ENCODE results near the gene RIT1. TPM values are rescaled to one million over a fixed set of nuclear protein-coding genes. Genes with fewer than 3 reads are reported as not detected.
A peak's percentile ranks its signal among the peaks of the same experiment; 100 is the strongest.

RIT1 gene
- total RNA-seq, 2 experiments from 2014 or later = 15.9 to 21.0 TPM

GRCh38 chr1:155889566-155889965 lies 21.6 kb downstream of the RIT1 start:
- Histone ChIP-seq H3K4me3 (ENCODE audit: low read depth, low read length, poor library complexity, severe bottlenecking) (no peak overlapping the region), H3K36me3 (ENCODE audit: insufficient read depth, low read length) (peaks cover 30% of the 10 kb centered on the region), H3K9me2 (ENCODE audit: insufficient read depth, low read length) (no peaks in the 10 kb centered on the region), H3K9me3 (ENCODE audit: low read length) (no peaks in the 10 kb centered on the region), H2AFZ (ENCODE audit: low read length) (no peak overlapping the region), H3K27ac (ENCODE audit: low read depth, low read length, poor library complexity, severe bottlenecking) (no peak overlapping the region), H4K20me1 (ENCODE audit: insufficient read depth, low read length) (no peaks in the 10 kb centered on the region), H3K79me2 (ENCODE audit: insufficient read depth, low read depth, low read length) (peaks cover 13% of the 10 kb centered on the region; the same call in 1 of the 2 replicates), H3K4me1 (ENCODE audit: insufficient read depth, low read length, poor library complexity, severe bottlenecking) (peaks cover 53% of the 10 kb centered on the region), H3K4me2 (ENCODE audit: low read length) (no peak overlapping the region)
- no TSS peak for BruUV-seq (replicated peaks)
- TF ChIP-seq EZH2phosphoT487 (IDR thresholded peaks at IDR 0.05; ENCODE audit: borderline replicate concordance, low read depth, low read length) = no peak
- TF ChIP-seq, protein P1, sequence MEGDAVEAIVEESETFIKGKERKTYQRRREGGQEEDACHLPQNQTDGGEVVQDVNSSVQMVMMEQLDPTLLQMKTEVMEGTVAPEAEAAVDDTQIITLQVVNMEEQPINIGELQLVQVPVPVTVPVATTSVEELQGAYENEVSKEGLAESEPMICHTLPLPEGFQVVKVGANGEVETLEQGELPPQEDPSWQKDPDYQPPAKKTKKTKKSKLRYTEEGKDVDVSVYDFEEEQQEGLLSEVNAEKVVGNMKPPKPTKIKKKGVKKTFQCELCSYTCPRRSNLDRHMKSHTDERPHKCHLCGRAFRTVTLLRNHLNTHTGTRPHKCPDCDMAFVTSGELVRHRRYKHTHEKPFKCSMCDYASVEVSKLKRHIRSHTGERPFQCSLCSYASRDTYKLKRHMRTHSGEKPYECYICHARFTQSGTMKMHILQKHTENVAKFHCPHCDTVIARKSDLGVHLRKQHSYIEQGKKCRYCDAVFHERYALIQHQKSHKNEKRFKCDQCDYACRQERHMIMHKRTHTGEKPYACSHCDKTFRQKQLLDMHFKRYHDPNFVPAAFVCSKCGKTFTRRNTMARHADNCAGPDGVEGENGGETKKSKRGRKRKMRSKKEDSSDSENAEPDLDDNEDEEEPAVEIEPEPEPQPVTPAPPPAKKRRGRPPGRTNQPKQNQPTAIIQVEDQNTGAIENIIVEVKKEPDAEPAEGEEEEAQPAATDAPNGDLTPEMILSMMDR (conservative IDR thresholded peaks at IDR 0.05; ENCODE audit: low read length) = no peak
- no peak for DNase-seq (ENCODE audit: low spot score)
- POLR2A ChIA-PET = interaction anchor here (0.7 to 1.1 kb wide), 3 partner anchors 9 to 27 kb away, joined by 3 to 6 read pairs (median 3); no protein-coding TSS in a partner anchor
- intact Hi-C loops (cut with micrococcal nuclease; ENCODE audit: unreplicated experiment) = no loop called here
- CTCF ChIA-PET (ENCODE audit: unreplicated experiment) = no interaction called here

- no peak overlapping the region for H3K4me2 ChIP-seq (ENCODE audit: low read length)
- CTCF ChIA-PET (ENCODE audit: unreplicated experiment) = no interaction called here
These were observed 22.7 kb downstream of the RIT1 start for GRCh38 chr1:155888481-155888880.

DNA sequence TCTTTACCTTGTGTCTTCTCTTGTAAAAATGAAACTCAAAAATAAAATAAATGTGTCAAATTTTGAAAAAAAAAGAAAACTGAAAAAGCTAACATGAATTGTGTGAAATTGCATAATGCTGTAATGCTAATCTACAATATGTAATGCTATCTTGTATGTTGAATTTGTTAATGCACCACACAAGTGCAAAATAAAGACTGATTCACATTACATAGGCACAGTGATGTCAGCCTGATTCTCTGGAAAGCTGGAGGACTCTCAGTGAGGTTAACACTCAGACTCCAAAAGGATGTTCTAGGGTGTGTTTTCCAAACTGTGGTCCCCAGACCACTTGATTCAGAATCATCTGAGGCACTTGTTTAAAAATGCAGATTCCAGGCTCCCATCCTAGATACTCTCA lies 26.2 kb downstream of the RIT1 start:
- Histone ChIP-seq H3K4me1 (ENCODE audit: insufficient read depth, low read length, poor library complexity, severe bottlenecking) (peaks cover 82% of the 10 kb centered on the region), H3K9me3 (ENCODE audit: low read length) (no peaks in the 10 kb centered on the region), H3K9me2 (ENCODE audit: insufficient read depth, low read length) (no peaks in the 10 kb centered on the region), H3K79me2 (ENCODE audit: insufficient read depth, low read depth, low read length) (peaks cover 37% of the 10 kb centered on the region; the same call in 1 of the 2 replicates), H2AFZ (ENCODE audit: low read length) (no peak overlapping the region), H3K27ac (ENCODE audit: low read depth, low read length, poor library complexity, severe bottlenecking) (peak overlapping the region; percentile 96), H3K36me3 (ENCODE audit: insufficient read depth, low read length) (peaks cover 53% of the 10 kb centered on the region), H3K4me3 (ENCODE audit: low read depth, low read length, poor library complexity, severe bottlenecking) (peak overlapping the region; percentile 53), H4K20me1 (ENCODE audit: insufficient read depth, low read length) (no peaks in the 10 kb centered on the region), H3K4me2 (ENCODE audit: low read length) (peak overlapping the region; percentile 82)
- ChIA-PET POLR2A (interaction anchor here (0.5 to 4.9 kb wide), 8 partner anchors 12 to 68 kb away, joined by 3 to 39 read pairs (median 5); partner anchors contain the start of genes GON4L, KHDC4 and SYT11), CTCF (ENCODE audit: unreplicated experiment) (no interaction called here)
- DNase-seq (ENCODE audit: low spot score) = no peak
- no TSS peak for BruUV-seq (replicated peaks)
- TF ChIP-seq, protein P1 (conservative IDR thresholded peaks at IDR 0.05; ENCODE audit: low read length) = no peak
- TF ChIP-seq EZH2phosphoT487 (IDR thresholded peaks at IDR 0.05; ENCODE audit: borderline replicate concordance, low read depth, low read length) = no peak
- intact Hi-C loops (cut with micrococcal nuclease; ENCODE audit: unreplicated experiment) = no loop called here

More at GRCh38 chr1:155888481-155888880, 22.7 kb downstream of the RIT1 start:
- H2AFZ ChIP-seq (ENCODE audit: low read length) = no peak overlapping the region
- no peaks in the 10 kb centered on the region for H4K20me1 ChIP-seq (ENCODE audit: insufficient read depth, low read length)
- BruUV-seq (replicated peaks) = no TSS peak
- no peak overlapping the region for H3K4me3 ChIP-seq (ENCODE audit: low read depth, low read length, poor library complexity, severe bottlenecking)
- peaks cover 57% of the 10 kb centered on the region for H3K4me1 ChIP-seq (ENCODE audit: insufficient read depth, low read length, poor library complexity, severe bottlenecking)
- H3K9me2 ChIP-seq (ENCODE audit: insufficient read depth, low read length) = no peaks in the 10 kb centered on the region
- H3K79me2 ChIP-seq (ENCODE audit: insufficient read depth, low read depth, low read length) = peaks cover 18% of the 10 kb centered on the region; the same call in 1 of the 2 replicates
- intact Hi-C loops (cut with micrococcal nuclease; ENCODE audit: unreplicated experiment) = no loop called here
- no peak overlapping the region for H3K27ac ChIP-seq (ENCODE audit: low read depth, low read length, poor library complexity, severe bottlenecking)
- TF ChIP-seq EZH2phosphoT487 (IDR thresholded peaks at IDR 0.05; ENCODE audit: borderline replicate concordance, low read depth, low read length) = no peak
- TF ChIP-seq, protein P1 (conservative IDR thresholded peaks at IDR 0.05; ENCODE audit: low read length) = no peak
- no peaks in the 10 kb centered on the region for H3K9me3 ChIP-seq (ENCODE audit: low read length)
- POLR2A ChIA-PET = interaction anchor here (0.6 kb wide), 1 partner anchor 1673 kb away, joined by 3 read pairs; no protein-coding TSS in a partner anchor
- peaks cover 23% of the 10 kb centered on the region for H3K36me3 ChIP-seq (ENCODE audit: insufficient read depth, low read length)
- DNase-seq (ENCODE audit: low spot score) = no peak

Data from OCI-LY7 (cell line).